H1 (cell line): ENCODE results near the gene C1orf21. TPM values are rescaled to one million over a fixed set of nuclear protein-coding genes. Genes with fewer than 3 reads are reported as not detected.

ENCODE experiments used
- CEBPB ChIP-seq: IDR thresholded peaks from 2 replicates; pipeline ENCODE4 v1.6.1; 2012; ENCODE audit warnings: low read depth, low read length
- EP300 ChIP-seq, 2 experiments: IDR thresholded peaks; 1 replicate in 1 of 2; 2 replicates in 1 of 2; pipeline ENCODE4 v1.6.1; 2011 to 2012; ENCODE audit warnings: low read depth in 2 of 2, low read length in 2 of 2, mild to moderate bottlenecking in 2 of 2, borderline replicate concordance in 1 of 2, inconsistent platforms in 1 of 2, moderate library complexity in 1 of 2
- JUND ChIP-seq: IDR thresholded peaks from 2 replicates; pipeline ENCODE4 v1.6.1; 2011; ENCODE audit warnings: mild to moderate bottlenecking, improper control_type of control experiment, low read length
- KDM5A ChIP-seq: fragments of 200-600 bp; IDR thresholded peaks from 2 replicates; pipeline ENCODE4 v1.7.1; 2012; ENCODE audit warnings: mild to moderate bottlenecking, low read length, inconsistent platforms, mixed read lengths
- polyA plus RNA-seq, 7 experiments: library from polyadenylated mRNA; depleted of rRNA in 3 of 7; stranded (reverse) in 5 of 7; unstranded in 2 of 7; fragments of >200 nt in 5 of 7; fragments of 200-250 nt in 2 of 7; gene quantifications; 1 replicate in 5 of 7; 2 replicates in 1 of 7; 4 replicates in 1 of 7; pipeline versions ENCODE4 v1.2.1 to v1.2.3, GENCODE V29; 2011 to 2013; ENCODE audit warnings: missing spikeins in 2 of 7, mixed read lengths in 2 of 7
- total RNA-seq: library from RNA; stranded (reverse); fragmentation: NEBNext Ultra II Directional; extraction: Animal tissue kit (Norgen Biotek cat#: 25700); gene quantifications from 2 replicates; pipeline ENCODE4 v1.2.1, GENCODE V29; 2021

Gene C1orf21
- total and polyA plus RNA-seq, 2 of the 8 experiments (the other 6 are each of a cell fraction or from before 2014, with no cell fraction given): 16.6 to 51.0 TPM

GRCh38 chr1:184596950-184597645, 210.3 kb downstream of the C1orf21 start (continued):
- TF ChIP-seq KDM5A (no peak), CEBPB (no peak), EP300 (IDR thresholded peaks at IDR 0.05; ENCODE audit: borderline replicate concordance in 1 of 2, low read depth in 2 of 2, low read length in 2 of 2) (no peak), JUND (no peak)
- TF ChIP-seq, all 59 proteins: peak for 2
